ENCODE data around the gene ZNF181.
"Not testable (repeated sequence)": the region's sequence is repeated elsewhere in the genome, so short reads cannot be mapped to it uniquely, and the experiment has no call there.

ZNF181 gene

GRCh38 chr19:34733746-34734536, at the start of gene ZNF181:
Gene ZNF181, plus strand, starts transcription at chr19:34734243. Its CDS starts 795 bp downstream, at chr19:34735038.
- peak; percentile 85 for DNase-seq (ENCODE audit: low spot score)
- TF ChIP-seq CTCF (IDR thresholded peaks at IDR 0.05; ENCODE audit: extremely low read depth, missing control alignments) = no peak

- not testable (repeated sequence) for DNase-seq (ENCODE audit: low spot score)
Measured at GRCh38 chr19:34685266-34685665, 48.8 kb upstream of the ZNF181 start.

GRCh38 chr19:34686455-34686854, 47.6 kb upstream of the ZNF181 start:
- no peak for TF ChIP-seq CTCF (IDR thresholded peaks at IDR 0.05; ENCODE audit: extremely low read depth, missing control alignments)
- DNase-seq (ENCODE audit: low spot score) = no peak

- TF ChIP-seq CTCF (IDR thresholded peaks at IDR 0.05; ENCODE audit: extremely low read depth, missing control alignments) = no peak
- DNase-seq (ENCODE audit: low spot score) = no peak
Measured at GRCh38 chr19:34687348-34687747, 46.7 kb upstream of the ZNF181 start.

- TF ChIP-seq CTCF (IDR thresholded peaks at IDR 0.05; ENCODE audit: extremely low read depth, missing control alignments) = no peak
- no peak for DNase-seq (ENCODE audit: low spot score)
Measured at GRCh38 chr19:34688592-34688991, 45.5 kb upstream of the ZNF181 start.

- no peak for DNase-seq (ENCODE audit: low spot score)
- no peak for TF ChIP-seq CTCF (IDR thresholded peaks at IDR 0.05; ENCODE audit: extremely low read depth, missing control alignments)
Measured at GRCh38 chr19:34690372-34690771, 43.7 kb upstream of the ZNF181 start.

GRCh38 chr19:34692549-34692948, 41.5 kb upstream of the ZNF181 start:
- no peak for DNase-seq (ENCODE audit: low spot score)
- TF ChIP-seq CTCF (IDR thresholded peaks at IDR 0.05; ENCODE audit: extremely low read depth, missing control alignments) = no peak

- no peak for TF ChIP-seq CTCF (IDR thresholded peaks at IDR 0.05; ENCODE audit: extremely low read depth, missing control alignments)
- no peak for DNase-seq (ENCODE audit: low spot score)
Measured at GRCh38 chr19:34707661-34708060, 26.4 kb upstream of the ZNF181 start.

Measured in GM20000 (cell line).